ENCODE data around the gene FOXA3.

DNA sequence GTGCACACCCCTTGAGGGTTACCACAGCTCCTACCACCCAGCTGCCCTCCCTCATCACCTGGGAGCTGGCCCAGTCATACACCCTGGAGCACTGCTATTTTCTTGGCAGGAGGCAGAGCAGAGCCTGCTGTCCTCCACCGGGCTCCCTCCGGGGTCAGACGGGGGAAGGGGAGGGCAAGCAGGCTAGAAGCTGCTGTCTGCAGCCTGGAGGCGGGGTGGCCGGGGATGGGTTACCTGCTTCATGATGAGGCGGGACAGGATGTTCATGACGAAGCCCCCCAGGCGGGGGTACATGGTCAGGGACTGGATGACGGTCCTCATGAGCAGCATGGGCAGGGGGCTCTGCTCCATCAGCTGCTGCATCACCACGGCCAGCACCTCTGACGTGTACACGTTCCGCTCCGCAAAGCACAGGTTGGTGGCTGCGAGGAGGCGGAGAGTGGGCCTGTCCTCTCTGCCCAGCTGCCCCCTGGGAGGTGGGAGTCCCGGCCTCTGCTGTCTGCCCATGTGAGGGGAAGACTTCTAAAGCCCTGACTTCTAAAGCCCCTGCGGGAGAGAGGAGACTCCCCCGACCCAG is 46.3 kb upstream of the FOXA3 start:
- TF ChIP-seq, protein P1, sequence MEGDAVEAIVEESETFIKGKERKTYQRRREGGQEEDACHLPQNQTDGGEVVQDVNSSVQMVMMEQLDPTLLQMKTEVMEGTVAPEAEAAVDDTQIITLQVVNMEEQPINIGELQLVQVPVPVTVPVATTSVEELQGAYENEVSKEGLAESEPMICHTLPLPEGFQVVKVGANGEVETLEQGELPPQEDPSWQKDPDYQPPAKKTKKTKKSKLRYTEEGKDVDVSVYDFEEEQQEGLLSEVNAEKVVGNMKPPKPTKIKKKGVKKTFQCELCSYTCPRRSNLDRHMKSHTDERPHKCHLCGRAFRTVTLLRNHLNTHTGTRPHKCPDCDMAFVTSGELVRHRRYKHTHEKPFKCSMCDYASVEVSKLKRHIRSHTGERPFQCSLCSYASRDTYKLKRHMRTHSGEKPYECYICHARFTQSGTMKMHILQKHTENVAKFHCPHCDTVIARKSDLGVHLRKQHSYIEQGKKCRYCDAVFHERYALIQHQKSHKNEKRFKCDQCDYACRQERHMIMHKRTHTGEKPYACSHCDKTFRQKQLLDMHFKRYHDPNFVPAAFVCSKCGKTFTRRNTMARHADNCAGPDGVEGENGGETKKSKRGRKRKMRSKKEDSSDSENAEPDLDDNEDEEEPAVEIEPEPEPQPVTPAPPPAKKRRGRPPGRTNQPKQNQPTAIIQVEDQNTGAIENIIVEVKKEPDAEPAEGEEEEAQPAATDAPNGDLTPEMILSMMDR (IDR thresholded peaks at IDR 0.05), result no peak
- TF ChIP-seq POLR2AphosphoS5 (IDR thresholded peaks at IDR 0.05), result no peak
- TF ChIP-seq POLR2A (IDR thresholded peaks at IDR 0.05; ENCODE audit: low read depth), result no peak
